PFSK-1 (cell line): ENCODE results near the gene FAM107A.

Source experiments
- FOXP2 ChIP-seq: optimal IDR thresholded peaks from 2 replicates; pipeline ENCODE3; 2011; ENCODE audit warnings: borderline replicate concordance, control low read depth, inconsistent platforms; ENCODE audit not compliant: insufficient read depth; ENCODE audit errors: extremely low read length, extremely low read depth
- POLR2AphosphoS5 ChIP-seq: IDR thresholded peaks from 2 replicates; pipeline ENCODE4 v1.6.1; 2012; ENCODE audit warnings: low read depth, mild to moderate bottlenecking, control low read depth, low read length, moderate library complexity
- REST ChIP-seq, 2 experiments: IDR thresholded peaks; 2 replicates each; pipeline versions ENCODE4 v1.6.1 to v1.8.0; 2011 to 2012; ENCODE audit warnings: low read depth in 2 of 2, low read length in 2 of 2, control low read depth in 1 of 2, inconsistent platforms in 1 of 2, mild to moderate bottlenecking in 1 of 2, moderate library complexity in 1 of 2; ENCODE audit not compliant: insufficient read depth in 1 of 2
- SIN3A ChIP-seq: IDR thresholded peaks from 2 replicates; pipeline ENCODE4 v1.6.1; 2012; ENCODE audit warnings: mild to moderate bottlenecking, low read length, moderate library complexity, borderline replicate concordance; ENCODE audit not compliant: insufficient read depth
- TAF1 ChIP-seq: IDR thresholded peaks from 2 replicates; pipeline ENCODE4 v1.6.1; 2012; ENCODE audit warnings: low read length, control low read depth, borderline replicate concordance; ENCODE audit not compliant: insufficient read depth

The FAM107A gene

GRCh38 chr3:58617338-58617761, 40.2 kb upstream of the FAM107A start:
- TF ChIP-seq REST (IDR thresholded peaks at IDR 0.05; ENCODE audit: insufficient read depth in 1 of 2, low read depth in 2 of 2, low read length in 2 of 2) (no peak), FOXP2 (no peak), TAF1 (no peak)

GRCh38 chr3:58613236-58614132, 36.3 kb upstream of the FAM107A start:
- TF ChIP-seq POLR2AphosphoS5: no peak
- TF ChIP-seq SIN3A: no peak
- no peak for TF ChIP-seq TAF1
- no peak for TF ChIP-seq REST (IDR thresholded peaks at IDR 0.05; ENCODE audit: insufficient read depth in 1 of 2, low read depth in 2 of 2, low read length in 2 of 2)
- no peak for TF ChIP-seq FOXP2

GRCh38 chr3:58612830-58613229, 35.6 kb upstream of the FAM107A start:
- TF ChIP-seq SIN3A (no peak), POLR2AphosphoS5 (no peak), TAF1 (no peak), REST (IDR thresholded peaks at IDR 0.05; ENCODE audit: insufficient read depth in 1 of 2, low read depth in 2 of 2, low read length in 2 of 2) (no peak), FOXP2 (no peak)

- no peak for TF ChIP-seq TAF1
- TF ChIP-seq REST (IDR thresholded peaks at IDR 0.05; ENCODE audit: insufficient read depth in 1 of 2, low read depth in 2 of 2, low read length in 2 of 2): no peak
- no peak for TF ChIP-seq FOXP2
- TF ChIP-seq SIN3A: no peak
- TF ChIP-seq POLR2AphosphoS5: no peak
Measured at GRCh38 chr3:58609990-58610389, 32.8 kb upstream of the FAM107A start.
